Measurements from ENCODE around the gene ARPC5.
A peak's percentile ranks its signal among the peaks of the same experiment; 100 is the strongest.

The ARPC5 gene

GRCh38 chr1:183638649-183639387, 3.2 kb upstream of the ARPC5 start:
- Histone ChIP-seq H3K27me3 (ENCODE audit: insufficient read depth, low read length) (no peaks in the 10 kb centered on the region), H2BK5ac (ENCODE audit: low read depth, low read length, poor library complexity) (no peak overlapping the region), H4K12ac (ENCODE audit: low read depth, low read length) (no peak overlapping the region), H2AK5ac (ENCODE audit: low read length) (no peak overlapping the region), H3K4me1 (ENCODE audit: control insufficient read depth in 1 of 2, insufficient read depth in 2 of 2, low read length in 2 of 2) (peaks cover 0 to 3% of the 10 kb centered on the region in 2 experiments), H3K4me2 (ENCODE audit: low read length) (no peak overlapping the region), H3K4me3 (ENCODE audit: low read depth, low read length) (no peak overlapping the region), H3K14ac (ENCODE audit: low read length) (no peak overlapping the region), H3K9me3 (ENCODE audit: insufficient read depth, low read depth, low read length) (no peaks in the 10 kb centered on the region), H2BK12ac (ENCODE audit: low read length) (no peak overlapping the region), H2AFZ (ENCODE audit: insufficient read depth, low read length, poor library complexity) (no peak overlapping the region), H4K8ac (ENCODE audit: low read depth, low read length) (no peak overlapping the region), H2BK120ac (ENCODE audit: insufficient read depth, low read length, poor library complexity) (no peak overlapping the region), H3K4ac (ENCODE audit: low read depth, low read length) (no peak overlapping the region), H3K18ac (ENCODE audit: low read length) (no peak overlapping the region), H3K36me3 (ENCODE audit: control insufficient read depth in 1 of 2, insufficient read depth in 2 of 2, low read length in 2 of 2) (no peaks in the 10 kb centered on the region), H3K9ac (ENCODE audit: low read length) (no peak overlapping the region), H3K27ac (ENCODE audit: low read depth, low read length) (no peak overlapping the region), H4K91ac (ENCODE audit: low read depth, low read length) (no peak overlapping the region), H3K79me1 (ENCODE audit: low read length) (peaks cover 9% of the 10 kb centered on the region), H3K79me2 (ENCODE audit: control insufficient read depth, insufficient read depth, low read length, poor library complexity) (peaks cover 7% of the 10 kb centered on the region), H3K23ac (ENCODE audit: low read length) (no peak overlapping the region)
- no peak for DNase-seq
- no CpG with 5 or more reads among the region's 7 CpGs for whole genome bisulfite sequencing (ENCODE audit: extremely low coverage, insufficient coverage, insufficient read length)

- no peak overlapping the region for H3K4ac ChIP-seq (ENCODE audit: low read depth, low read length)
- H3K79me2 ChIP-seq (ENCODE audit: control insufficient read depth, insufficient read depth, low read length, poor library complexity), result peaks cover 7% of the 10 kb centered on the region
- H3K18ac ChIP-seq (ENCODE audit: low read length), result no peak overlapping the region
- H2AFZ ChIP-seq (ENCODE audit: insufficient read depth, low read length, poor library complexity), result no peak overlapping the region
- no peaks in the 10 kb centered on the region for H3K9me3 ChIP-seq (ENCODE audit: insufficient read depth, low read depth, low read length)
- H3K27me3 ChIP-seq (ENCODE audit: insufficient read depth, low read length), result no peaks in the 10 kb centered on the region
- H3K9ac ChIP-seq (ENCODE audit: low read length), result no peak overlapping the region
- H4K8ac ChIP-seq (ENCODE audit: low read depth, low read length), result no peak overlapping the region
- H3K27ac ChIP-seq (ENCODE audit: low read depth, low read length), result no peak overlapping the region
- no peak overlapping the region for H2AK5ac ChIP-seq (ENCODE audit: low read length)
- H3K4me3 ChIP-seq (ENCODE audit: low read depth, low read length), result no peak overlapping the region
- H3K23ac ChIP-seq (ENCODE audit: low read length), result no peak overlapping the region
- H2BK12ac ChIP-seq (ENCODE audit: low read length), result no peak overlapping the region
- H3K79me1 ChIP-seq (ENCODE audit: low read length), result peaks cover 9% of the 10 kb centered on the region
- H4K91ac ChIP-seq (ENCODE audit: low read depth, low read length), result no peak overlapping the region
- no peak overlapping the region for H4K12ac ChIP-seq (ENCODE audit: low read depth, low read length)
- H2BK5ac ChIP-seq (ENCODE audit: low read depth, low read length, poor library complexity), result no peak overlapping the region
- WGBS (ENCODE audit: extremely low coverage, insufficient coverage, insufficient read length), result no CpG with 5 or more reads among the region's 5 CpGs
- H3K4me2 ChIP-seq (ENCODE audit: low read length), result no peak overlapping the region
- no peak for DNase-seq
- H3K4me1 ChIP-seq (ENCODE audit: control insufficient read depth in 1 of 2, insufficient read depth in 2 of 2, low read length in 2 of 2), result peaks cover 0 to 3% of the 10 kb centered on the region in 2 experiments
- H3K14ac ChIP-seq (ENCODE audit: low read length), result no peak overlapping the region
- no peak overlapping the region for H2BK120ac ChIP-seq (ENCODE audit: insufficient read depth, low read length, poor library complexity)
- no peaks in the 10 kb centered on the region for H3K36me3 ChIP-seq (ENCODE audit: control insufficient read depth in 1 of 2, insufficient read depth in 2 of 2, low read length in 2 of 2)
Observed at GRCh38 chr1:183636783-183637182, 1.2 kb upstream of the ARPC5 start.

- H3K14ac ChIP-seq (ENCODE audit: low read length), result no peak overlapping the region
- H2BK5ac ChIP-seq (ENCODE audit: low read depth, low read length, poor library complexity), result no peak overlapping the region
- H3K9me3 ChIP-seq (ENCODE audit: insufficient read depth, low read depth, low read length), result no peaks in the 10 kb centered on the region
- H2BK12ac ChIP-seq (ENCODE audit: low read length), result no peak overlapping the region
- no peak overlapping the region for H2BK120ac ChIP-seq (ENCODE audit: insufficient read depth, low read length, poor library complexity)
- no peak overlapping the region for H4K12ac ChIP-seq (ENCODE audit: low read depth, low read length)
- H3K23ac ChIP-seq (ENCODE audit: low read length), result no peak overlapping the region
- H3K4me2 ChIP-seq (ENCODE audit: low read length), result peak overlapping the region; percentile 87
- H3K27ac ChIP-seq (ENCODE audit: low read depth, low read length), result no peak overlapping the region
- H3K79me1 ChIP-seq (ENCODE audit: low read length), result peaks cover 9% of the 10 kb centered on the region
- H3K4ac ChIP-seq (ENCODE audit: low read depth, low read length), result no peak overlapping the region
- H4K8ac ChIP-seq (ENCODE audit: low read depth, low read length), result no peak overlapping the region
- no peak overlapping the region for H4K91ac ChIP-seq (ENCODE audit: low read depth, low read length)
- peak overlapping the region; percentile 78 for H3K4me3 ChIP-seq (ENCODE audit: low read depth, low read length)
- peaks cover 0 to 3% of the 10 kb centered on the region in 2 experiments for H3K4me1 ChIP-seq (ENCODE audit: control insufficient read depth in 1 of 2, insufficient read depth in 2 of 2, low read length in 2 of 2)
- H2AFZ ChIP-seq (ENCODE audit: insufficient read depth, low read length, poor library complexity), result peak overlapping the region; percentile 57
- DNase-seq, result peak in 1 of 2 donors; percentile 95
- H2AK5ac ChIP-seq (ENCODE audit: low read length), result no peak overlapping the region
- H3K79me2 ChIP-seq (ENCODE audit: control insufficient read depth, insufficient read depth, low read length, poor library complexity), result peaks cover 7% of the 10 kb centered on the region
- no peak overlapping the region for H3K18ac ChIP-seq (ENCODE audit: low read length)
- WGBS (ENCODE audit: extremely low coverage, insufficient coverage, insufficient read length), result no CpG with 5 or more reads among the region's 15 CpGs
- no peaks in the 10 kb centered on the region for H3K27me3 ChIP-seq (ENCODE audit: insufficient read depth, low read length)
- H3K9ac ChIP-seq (ENCODE audit: low read length), result no peak overlapping the region
- H3K36me3 ChIP-seq (ENCODE audit: control insufficient read depth in 1 of 2, insufficient read depth in 2 of 2, low read length in 2 of 2), result peaks cover 0 to under 1% of the 10 kb centered on the region in 2 experiments
Observed at GRCh38 chr1:183636334-183636682, 725 bp upstream of the ARPC5 start.

- WGBS (ENCODE audit: extremely low coverage, insufficient coverage, insufficient read length), result no CpG with 5 or more reads among the region's 42 CpGs
- Histone ChIP-seq H2BK120ac (ENCODE audit: insufficient read depth, low read length, poor library complexity) (peak overlapping the region; percentile 88), H3K79me1 (ENCODE audit: low read length) (peaks cover 9% of the 10 kb centered on the region), H3K27me3 (ENCODE audit: insufficient read depth, low read length) (no peaks in the 10 kb centered on the region), H2BK12ac (ENCODE audit: low read length) (peak overlapping the region; percentile 24), H4K12ac (ENCODE audit: low read depth, low read length) (peak overlapping the region; percentile 29), H3K36me3 (ENCODE audit: control insufficient read depth in 1 of 2, insufficient read depth in 2 of 2, low read length in 2 of 2) (peaks cover 2 to 4% of the 10 kb centered on the region in 2 experiments), H3K4me2 (ENCODE audit: low read length) (peak overlapping the region; percentile 48), H4K8ac (ENCODE audit: low read depth, low read length) (peak overlapping the region; percentile 73), H2BK5ac (ENCODE audit: low read depth, low read length, poor library complexity) (peak overlapping the region; percentile 56), H3K4me3 (ENCODE audit: low read depth, low read length) (peak overlapping the region; percentile 84), H3K18ac (ENCODE audit: low read length) (peak overlapping the region; percentile 62), H3K9me3 (ENCODE audit: insufficient read depth, low read depth, low read length) (no peaks in the 10 kb centered on the region), H3K23ac (ENCODE audit: low read length) (no peak overlapping the region), H2AFZ (ENCODE audit: insufficient read depth, low read length, poor library complexity) (peak overlapping the region; percentile 62), H3K4ac (ENCODE audit: low read depth, low read length) (peak overlapping the region; percentile 93), H3K79me2 (ENCODE audit: control insufficient read depth, insufficient read depth, low read length, poor library complexity) (peaks cover 7% of the 10 kb centered on the region), H3K27ac (ENCODE audit: low read depth, low read length) (peak overlapping the region; percentile 93), H4K91ac (ENCODE audit: low read depth, low read length) (peak overlapping the region; percentile 93), H2AK5ac (ENCODE audit: low read length) (peak overlapping the region; percentile 87), H3K14ac (ENCODE audit: low read length) (peak overlapping the region; percentile 98), H3K4me1 (ENCODE audit: control insufficient read depth in 1 of 2, insufficient read depth in 2 of 2, low read length in 2 of 2) (peaks cover 0 to 3% of the 10 kb centered on the region in 2 experiments), H3K9ac (ENCODE audit: low read length) (peak overlapping the region; percentile 92)
- DNase-seq, result peak in 1 of 2 donors; percentile 46
Observed at GRCh38 chr1:183635099-183635605, 431 bp downstream of the ARPC5 start.

Measured in trophoblast cell (in vitro differentiated cells and primary cell).